H1 (cell line): ENCODE results near the gene ARL10.

Experiments
- CBX5 ChIP-seq: fragments of 300-800, 300-1000 bp; sonication (generic); IDR thresholded peaks from 2 replicates; pipeline ENCODE4 v1.7.1; 2016; ENCODE audit warnings: antibody characterized with exemption, low read length, low read depth
- CHD7 ChIP-seq: fragments of 300-600 bp; sonication (generic); IDR thresholded peaks from 2 replicates; pipeline ENCODE4 v1.7.1; 2012; ENCODE audit warnings: low read length, moderate library complexity, mild to moderate bottlenecking, inconsistent platforms; ENCODE audit not compliant: insufficient replicate concordance
- CTCF ChIP-seq, 3 experiments: IDR thresholded peaks; 1 replicate in 2 of 3; 2 replicates in 1 of 3; pipeline versions ENCODE4 v1.5.1 to v1.6.1; 2011; ENCODE audit warnings: low read length in 3 of 3, mild to moderate bottlenecking in 3 of 3, inconsistent platforms in 2 of 3, low read depth in 1 of 3, moderate library complexity in 1 of 3; ENCODE audit not compliant: insufficient read depth in 1 of 3; ENCODE audit errors: control extremely low read depth in 1 of 3
- E2F6 ChIP-seq: IDR thresholded peaks from 2 replicates; pipeline ENCODE4 v1.6.1; 2012; ENCODE audit warnings: inconsistent platforms
- FOSL1 ChIP-seq: IDR thresholded peaks from 2 replicates; pipeline ENCODE4 v1.6.1; 2011; ENCODE audit warnings: mild to moderate bottlenecking, low read depth, low read length, moderate library complexity; ENCODE audit not compliant: insufficient read depth
- JUND ChIP-seq: IDR thresholded peaks from 2 replicates; pipeline ENCODE4 v1.6.1; 2011; ENCODE audit warnings: mild to moderate bottlenecking, improper control_type of control experiment, low read length
- KDM5A ChIP-seq: fragments of 200-600 bp; IDR thresholded peaks from 2 replicates; pipeline ENCODE4 v1.7.1; 2012; ENCODE audit warnings: mild to moderate bottlenecking, low read length, inconsistent platforms, mixed read lengths
- POLR2A ChIP-seq, 2 experiments: IDR thresholded peaks; 1 replicate in 1 of 2; 2 replicates in 1 of 2; pipeline ENCODE4 v1.6.1; 2011; ENCODE audit warnings: low read depth in 2 of 2, low read length in 2 of 2, mild to moderate bottlenecking in 2 of 2; ENCODE audit errors: control extremely low read depth in 1 of 2
- RAD21 ChIP-seq, 2 experiments: IDR thresholded peaks in 1 of 2; conservative IDR thresholded peaks in 1 of 2; 2 replicates each; pipeline ENCODE4 v1.6.1; 2011; ENCODE audit warnings: low read depth in 2 of 2, low read length in 2 of 2, improper control_type of control experiment in 1 of 2, inconsistent platforms in 1 of 2, mild to moderate bottlenecking in 1 of 2, moderate library complexity in 1 of 2
- SIRT6 ChIP-seq: IDR thresholded peaks from one replicate; pipeline ENCODE4 v1.7.1; 2012; ENCODE audit warnings: low read length, inconsistent platforms
- SIX5 ChIP-seq: IDR thresholded peaks from 2 replicates; pipeline ENCODE4 v1.6.1; 2011; ENCODE audit warnings: mild to moderate bottlenecking, low read depth, low read length
- TEAD4 ChIP-seq: IDR thresholded peaks from 2 replicates; pipeline ENCODE4 v1.6.1; 2012; ENCODE audit warnings: low read depth, low read length, inconsistent platforms, mixed read lengths

GRCh38 chr5:176342766-176343458, 22.4 kb upstream of the ARL10 start:
- no peak for TF ChIP-seq SIX5
- no peak for TF ChIP-seq KDM5A
- no peak for TF ChIP-seq POLR2A (IDR thresholded peaks at IDR 0.05; ENCODE audit: control extremely low read depth in 1 of 2, low read depth in 2 of 2, low read length in 2 of 2)
- TF ChIP-seq SIRT6: no peak
- TF ChIP-seq CTCF (IDR thresholded peaks at IDR 0.05; ENCODE audit: control extremely low read depth in 1 of 3, insufficient read depth in 1 of 3, low read depth in 1 of 3, low read length in 3 of 3): no peak
- TF ChIP-seq FOSL1: no peak
- TF ChIP-seq CBX5: no peak
- TF ChIP-seq JUND: no peak
- TF ChIP-seq E2F6: no peak
- TF ChIP-seq CHD7: no peak
- no peak for TF ChIP-seq TEAD4
- TF ChIP-seq RAD21 (IDR thresholded peaks at IDR 0.05 in 1 of 2, conservative IDR thresholded peaks at IDR 0.05 in 1 of 2; ENCODE audit: low read depth in 2 of 2, low read length in 2 of 2): no peak
